ENCODE measurements around the gene MELTF. TPM values are rescaled to one million over a fixed set of nuclear protein-coding genes. Genes with fewer than 3 reads are reported as not detected.

The MELTF gene
- total RNA-seq, 2 experiments from 2014 or later: 7.6 to 8.2 TPM

GRCh38 chr3:196969134-196969659 lies 60.4 kb downstream of the MELTF start:
- H3K4me3 Mint-ChIP-seq: peak overlapping the region; percentile 78
- CTCF ChIA-PET: interaction anchor here (0.7 to 2.2 kb wide), 15 partner anchors 8 to 441 kb away, joined by 3 to 19 read pairs (median 4); partner anchors contain the start of genes FBXO45, SENP5 and WDR53
- POLR2A ChIA-PET: interaction anchor here (1.0 to 2.1 kb wide), 2 partner anchors 27 to 371 kb away, joined by 5 to 11 read pairs; partner anchors contain the start of gene NCBP2
- H3K27me3 Mint-ChIP-seq (ENCODE audit: low read depth): peaks cover 16% of the 10 kb centered on the region
- H3K9me3 Mint-ChIP-seq (ENCODE audit: insufficient read depth): no peaks in the 10 kb centered on the region
- peaks cover 10% of the 10 kb centered on the region for H3K36me3 Mint-ChIP-seq (ENCODE audit: low read depth)
- ATAC-seq (peak; percentile 61), DNase-seq (peak; percentile 60)
- peak overlapping the region; percentile 83 for H3K27ac Mint-ChIP-seq
- peaks cover 14% of the 10 kb centered on the region for H3K4me1 Mint-ChIP-seq (ENCODE audit: low read depth)

GRCh38 chr3:196968233-196969133 lies 61.1 kb downstream of the MELTF start, which contains the start of gene PIGZ:
Gene PIGZ, minus strand, starts transcription at chr3:196968833. Its CDS starts 16,802 bp downstream, at chr3:196952031.
- DNase-seq (peak; percentile 44), ATAC-seq (peak; percentile 77)
- peak within 1 kb of the TSS; percentile 78 for H3K4me3 Mint-ChIP-seq
- CTCF ChIA-PET: interaction anchor here (1.2 to 1.6 kb wide), 3 partner anchors 10 to 74 kb away, joined by 4 read pairs; no protein-coding TSS in a partner anchor
- H3K4me1 Mint-ChIP-seq (ENCODE audit: low read depth): peaks cover 14% of the 10 kb centered on the region
- no peaks in the 10 kb centered on the region for H3K9me3 Mint-ChIP-seq (ENCODE audit: insufficient read depth)
- H3K27ac Mint-ChIP-seq: peak within 1 kb of the TSS; percentile 83
- POLR2A ChIA-PET: interaction anchor here (1.0 to 2.1 kb wide), 2 partner anchors 26 to 370 kb away, joined by 5 to 11 read pairs; partner anchors contain the start of gene NCBP2
- H3K27me3 Mint-ChIP-seq (ENCODE audit: low read depth): peaks cover 16% of the 10 kb centered on the region
- H3K36me3 Mint-ChIP-seq (ENCODE audit: low read depth): peaks cover 10% of the 10 kb centered on the region

- peaks cover 14% of the 10 kb centered on the region for H3K4me1 Mint-ChIP-seq (ENCODE audit: low read depth)
- H3K27ac Mint-ChIP-seq: no peak overlapping the region
- H3K9me3 Mint-ChIP-seq (ENCODE audit: insufficient read depth): no peaks in the 10 kb centered on the region
- DNase-seq: no peak
- ATAC-seq: no peak
- ChIA-PET POLR2A (no interaction called here), CTCF (no interaction called here)
- peaks cover 16% of the 10 kb centered on the region for H3K27me3 Mint-ChIP-seq (ENCODE audit: low read depth)
- peak overlapping the region; percentile 74 for H3K4me3 Mint-ChIP-seq
- peaks cover 10% of the 10 kb centered on the region for H3K36me3 Mint-ChIP-seq (ENCODE audit: low read depth)
These were observed 62.0 kb downstream of the MELTF start for GRCh38 chr3:196967412-196968232.

- Mint-ChIP-seq H3K27me3 (ENCODE audit: low read depth) (peaks cover 17% of the 10 kb centered on the region), H3K4me3 (no peak overlapping the region), H3K27ac (no peak overlapping the region), H3K9me3 (ENCODE audit: insufficient read depth) (no peaks in the 10 kb centered on the region), H3K4me1 (ENCODE audit: low read depth) (peaks cover 14% of the 10 kb centered on the region), H3K36me3 (ENCODE audit: low read depth) (peaks cover 10% of the 10 kb centered on the region)
- ATAC-seq: no peak
- CTCF ChIA-PET: no interaction called here
- DNase-seq: no peak
- POLR2A ChIA-PET: no interaction called here
These were observed 62.9 kb downstream of the MELTF start for GRCh38 chr3:196966526-196967401.

GRCh38 chr3:196965804-196966173 lies 63.8 kb downstream of the MELTF start:
- no peak overlapping the region for H3K27ac Mint-ChIP-seq
- no peak overlapping the region for H3K4me3 Mint-ChIP-seq
- DNase-seq: no peak
- ChIA-PET POLR2A (no interaction called here), CTCF (no interaction called here)
- H3K36me3 Mint-ChIP-seq (ENCODE audit: low read depth): peaks cover 10% of the 10 kb centered on the region
- no peak for ATAC-seq
- H3K4me1 Mint-ChIP-seq (ENCODE audit: low read depth): peaks cover 14% of the 10 kb centered on the region
- H3K9me3 Mint-ChIP-seq (ENCODE audit: insufficient read depth): no peaks in the 10 kb centered on the region
- H3K27me3 Mint-ChIP-seq (ENCODE audit: low read depth): peaks cover 13% of the 10 kb centered on the region

GRCh38 chr3:196965112-196965803 lies 64.4 kb downstream of the MELTF start:
- ChIA-PET CTCF (no interaction called here), POLR2A (no interaction called here)
- H3K9me3 Mint-ChIP-seq (ENCODE audit: insufficient read depth): no peaks in the 10 kb centered on the region

GRCh38 chr3:196963631-196963953 lies 66.0 kb downstream of the MELTF start:
- CTCF ChIA-PET: no interaction called here
- ATAC-seq (no peak), DNase-seq (peak; percentile 9)
- POLR2A ChIA-PET: interaction anchor here (1.3 kb wide), 1 partner anchor 21 kb away, joined by 3 read pairs; the partner anchor contains the start of gene NCBP2
- Mint-ChIP-seq H3K36me3 (ENCODE audit: low read depth) (peaks cover 10% of the 10 kb centered on the region), H3K9me3 (ENCODE audit: insufficient read depth) (no peaks in the 10 kb centered on the region), H3K27me3 (ENCODE audit: low read depth) (peaks cover 9% of the 10 kb centered on the region), H3K4me1 (ENCODE audit: low read depth) (peaks cover 7% of the 10 kb centered on the region), H3K4me3 (no peak overlapping the region), H3K27ac (no peak overlapping the region)

More at GRCh38 chr3:196965112-196965803, 64.4 kb downstream of the MELTF start:
- H3K27me3 Mint-ChIP-seq (ENCODE audit: low read depth): peaks cover 8% of the 10 kb centered on the region
- no peak for ATAC-seq
- peaks cover 9% of the 10 kb centered on the region for H3K4me1 Mint-ChIP-seq (ENCODE audit: low read depth)
- H3K36me3 Mint-ChIP-seq (ENCODE audit: low read depth): peaks cover 10% of the 10 kb centered on the region
- H3K4me3 Mint-ChIP-seq: no peak overlapping the region
- DNase-seq: peak; percentile 9
- no peak overlapping the region for H3K27ac Mint-ChIP-seq

- CTCF ChIA-PET: no interaction called here
- H3K36me3 Mint-ChIP-seq (ENCODE audit: low read depth): peaks cover 10% of the 10 kb centered on the region
- DNase-seq (no peak), ATAC-seq (no peak)
- H3K9me3 Mint-ChIP-seq (ENCODE audit: insufficient read depth): no peaks in the 10 kb centered on the region
- POLR2A ChIA-PET: interaction anchor here (1.3 kb wide), 1 partner anchor 21 kb away, joined by 3 read pairs; the partner anchor contains the start of gene NCBP2
- peaks cover 9% of the 10 kb centered on the region for H3K27me3 Mint-ChIP-seq (ENCODE audit: low read depth)
- peaks cover 6% of the 10 kb centered on the region for H3K4me1 Mint-ChIP-seq (ENCODE audit: low read depth)
- no peak overlapping the region for H3K4me3 Mint-ChIP-seq
- no peak overlapping the region for H3K27ac Mint-ChIP-seq
These were observed 66.5 kb downstream of the MELTF start for GRCh38 chr3:196962930-196963630.

GRCh38 chr3:196962108-196962929 lies 67.3 kb downstream of the MELTF start:
- peaks cover 7% of the 10 kb centered on the region for H3K36me3 Mint-ChIP-seq (ENCODE audit: low read depth)
- DNase-seq: peak; percentile 11
- no peaks in the 10 kb centered on the region for H3K4me1 Mint-ChIP-seq (ENCODE audit: low read depth)
- ChIA-PET POLR2A (no interaction called here), CTCF (no interaction called here)
- H3K27ac Mint-ChIP-seq: no peak overlapping the region
- H3K4me3 Mint-ChIP-seq: no peak overlapping the region
- H3K27me3 Mint-ChIP-seq (ENCODE audit: low read depth): peaks cover 5% of the 10 kb centered on the region
- ATAC-seq: no peak
- no peaks in the 10 kb centered on the region for H3K9me3 Mint-ChIP-seq (ENCODE audit: insufficient read depth)

All from activated CD8-positive, alpha-beta T cell treated with anti-CD3 and anti-CD28 coated beads, Interleukin-2, amount 10 ng/mL, durations not matched to agents 7 days and 5 days (primary cell).